ENCODE measurements around the gene DOK5.

Gene DOK5

DNA sequence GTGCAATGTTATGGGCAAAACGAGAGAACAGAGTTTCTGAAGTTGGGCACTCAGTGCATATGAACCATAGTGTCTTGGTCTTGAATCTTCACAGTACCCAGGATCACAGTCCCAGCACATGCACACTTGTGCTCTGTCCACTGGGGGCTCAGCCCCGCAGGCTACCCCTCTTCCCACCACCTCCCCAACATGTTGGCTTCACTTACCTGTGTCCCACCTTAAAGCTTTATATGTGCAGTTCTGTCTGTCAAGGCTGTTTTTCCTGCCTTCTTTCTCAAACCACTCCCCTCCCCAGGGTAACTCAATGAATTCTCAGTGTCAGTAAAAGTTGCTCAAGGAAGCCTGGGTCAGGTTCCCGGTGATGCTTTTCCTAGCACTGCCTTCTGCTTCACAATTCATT lies 129.9 kb downstream of the DOK5 start:
- TF ChIP-seq YY1 (IDR thresholded peaks at IDR 0.05; ENCODE audit: low read depth) (no peak), NFIC (IDR thresholded peaks at IDR 0.05) (no peak), TCF12 (IDR thresholded peaks at IDR 0.05; ENCODE audit: low read depth) (no peak), EP300 (IDR thresholded peaks at IDR 0.05; ENCODE audit: borderline replicate concordance) (no peak), CEBPB (IDR thresholded peaks at IDR 0.05) (no peak), TEAD4 (IDR thresholded peaks at IDR 0.05) (no peak), RAD21 (IDR thresholded peaks at IDR 0.05; ENCODE audit: low read depth) (no peak), FOXM1 (IDR thresholded peaks at IDR 0.05; ENCODE audit: borderline replicate concordance, low read depth) (no peak), CREB1 (IDR thresholded peaks at IDR 0.05; ENCODE audit: low read depth) (no peak), EGR1 (IDR thresholded peaks at IDR 0.05) (no peak), ZBTB7A (IDR thresholded peaks at IDR 0.05; ENCODE audit: low read depth) (no peak), TAF1 (IDR thresholded peaks at IDR 0.05; ENCODE audit: low read depth) (no peak), REST (IDR thresholded peaks at IDR 0.05; ENCODE audit: low read depth) (no peak)
- TF ChIP-seq, protein P1, sequence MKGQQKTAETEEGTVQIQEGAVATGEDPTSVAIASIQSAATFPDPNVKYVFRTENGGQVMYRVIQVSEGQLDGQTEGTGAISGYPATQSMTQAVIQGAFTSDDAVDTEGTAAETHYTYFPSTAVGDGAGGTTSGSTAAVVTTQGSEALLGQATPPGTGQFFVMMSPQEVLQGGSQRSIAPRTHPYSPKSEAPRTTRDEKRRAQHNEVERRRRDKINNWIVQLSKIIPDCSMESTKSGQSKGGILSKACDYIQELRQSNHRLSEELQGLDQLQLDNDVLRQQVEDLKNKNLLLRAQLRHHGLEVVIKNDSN (IDR thresholded peaks at IDR 0.05): no peak
- TF ChIP-seq, protein P2, sequence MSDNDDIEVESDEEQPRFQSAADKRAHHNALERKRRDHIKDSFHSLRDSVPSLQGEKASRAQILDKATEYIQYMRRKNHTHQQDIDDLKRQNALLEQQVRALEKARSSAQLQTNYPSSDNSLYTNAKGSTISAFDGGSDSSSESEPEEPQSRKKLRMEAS (IDR thresholded peaks at IDR 0.05): no peak

GRCh38 chr20:54606380-54606779 lies 131.0 kb downstream of the DOK5 start:
- TF ChIP-seq TAF1 (IDR thresholded peaks at IDR 0.05; ENCODE audit: low read depth): no peak
- TF ChIP-seq CREB1 (IDR thresholded peaks at IDR 0.05; ENCODE audit: low read depth): no peak
- no peak for TF ChIP-seq EP300 (IDR thresholded peaks at IDR 0.05; ENCODE audit: borderline replicate concordance)
- TF ChIP-seq, protein P1 (IDR thresholded peaks at IDR 0.05): no peak
- no peak for TF ChIP-seq YY1 (IDR thresholded peaks at IDR 0.05; ENCODE audit: low read depth)
- no peak for TF ChIP-seq NFIC (IDR thresholded peaks at IDR 0.05)
- TF ChIP-seq, protein P2 (IDR thresholded peaks at IDR 0.05): no peak
- no peak for TF ChIP-seq RAD21 (IDR thresholded peaks at IDR 0.05; ENCODE audit: low read depth)
- TF ChIP-seq ZBTB7A (IDR thresholded peaks at IDR 0.05; ENCODE audit: low read depth): no peak
- TF ChIP-seq TCF12 (IDR thresholded peaks at IDR 0.05; ENCODE audit: low read depth): no peak
- no peak for TF ChIP-seq REST (IDR thresholded peaks at IDR 0.05; ENCODE audit: low read depth)
- no peak for TF ChIP-seq EGR1 (IDR thresholded peaks at IDR 0.05)
- no peak for TF ChIP-seq FOXM1 (IDR thresholded peaks at IDR 0.05; ENCODE audit: borderline replicate concordance, low read depth)
- TF ChIP-seq TEAD4 (IDR thresholded peaks at IDR 0.05): no peak
- no peak for TF ChIP-seq CEBPB (IDR thresholded peaks at IDR 0.05)

DNA sequence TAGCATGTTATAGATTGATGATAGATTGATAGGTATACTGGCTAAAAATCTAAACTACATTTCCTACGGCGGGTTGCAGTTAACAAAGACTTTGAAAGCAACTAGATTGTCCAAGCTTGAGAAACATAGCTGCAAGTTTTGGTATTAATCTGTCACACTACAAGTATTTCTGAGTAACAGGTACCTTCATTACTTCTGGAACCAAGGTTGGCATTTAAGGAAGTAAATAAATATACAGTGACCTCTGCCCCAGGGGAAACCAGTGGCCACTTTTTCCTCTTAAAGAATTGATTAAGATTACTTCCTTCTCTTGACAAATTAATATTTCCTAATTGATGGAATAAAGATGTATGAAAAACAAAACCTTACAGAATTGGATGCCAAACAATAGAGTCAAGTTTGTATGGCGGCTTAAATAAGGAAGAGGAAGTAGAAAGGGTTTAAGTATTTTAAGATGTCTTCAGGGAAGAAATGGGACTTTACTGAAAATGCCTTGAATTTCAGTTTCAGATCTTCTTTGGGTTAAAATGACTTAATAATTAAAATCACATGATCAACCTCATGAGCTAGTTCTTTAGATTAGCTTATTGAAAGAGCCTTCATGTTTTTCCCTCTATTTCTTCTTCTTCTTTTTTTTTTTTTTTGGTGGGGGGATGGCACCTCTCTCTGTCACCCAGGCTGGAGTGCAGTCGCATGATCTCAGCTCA lies 132.8 kb downstream of the DOK5 start:
- no peak for TF ChIP-seq CEBPB (IDR thresholded peaks at IDR 0.05)
- no peak for TF ChIP-seq TAF1 (IDR thresholded peaks at IDR 0.05; ENCODE audit: low read depth)
- no peak for TF ChIP-seq TEAD4 (IDR thresholded peaks at IDR 0.05)
- no peak for TF ChIP-seq YY1 (IDR thresholded peaks at IDR 0.05; ENCODE audit: low read depth)
- TF ChIP-seq, protein P1 (IDR thresholded peaks at IDR 0.05): no peak
- TF ChIP-seq EGR1 (IDR thresholded peaks at IDR 0.05): no peak
- TF ChIP-seq REST (IDR thresholded peaks at IDR 0.05; ENCODE audit: low read depth): no peak

GRCh38 chr20:54608943-54609342 lies 133.6 kb downstream of the DOK5 start:
- TF ChIP-seq CREB1 (IDR thresholded peaks at IDR 0.05; ENCODE audit: low read depth): no peak
- no peak for TF ChIP-seq CEBPB (IDR thresholded peaks at IDR 0.05)
- no peak for TF ChIP-seq EGR1 (IDR thresholded peaks at IDR 0.05)
- TF ChIP-seq YY1 (IDR thresholded peaks at IDR 0.05; ENCODE audit: low read depth): no peak
- TF ChIP-seq RAD21 (IDR thresholded peaks at IDR 0.05; ENCODE audit: low read depth): no peak
- TF ChIP-seq, protein P2 (IDR thresholded peaks at IDR 0.05): no peak
- TF ChIP-seq REST (IDR thresholded peaks at IDR 0.05; ENCODE audit: low read depth): no peak
- TF ChIP-seq, protein P1 (IDR thresholded peaks at IDR 0.05): no peak
- no peak for TF ChIP-seq TAF1 (IDR thresholded peaks at IDR 0.05; ENCODE audit: low read depth)
- TF ChIP-seq TEAD4 (IDR thresholded peaks at IDR 0.05): no peak
- TF ChIP-seq TCF12 (IDR thresholded peaks at IDR 0.05; ENCODE audit: low read depth): no peak
- TF ChIP-seq FOXM1 (IDR thresholded peaks at IDR 0.05; ENCODE audit: borderline replicate concordance, low read depth): no peak
- no peak for TF ChIP-seq ZBTB7A (IDR thresholded peaks at IDR 0.05; ENCODE audit: low read depth)
- TF ChIP-seq NFIC (IDR thresholded peaks at IDR 0.05): no peak
- TF ChIP-seq EP300 (IDR thresholded peaks at IDR 0.05; ENCODE audit: borderline replicate concordance): no peak
